HK-2 (cell line): ENCODE measurements around the gene ANAPC2.
"Not testable (repeated sequence)": the region's sequence is repeated elsewhere in the genome, so short reads cannot be mapped to it uniquely, and the experiment has no call there.

ENCODE experiments used
- DNase-seq: peaks from one replicate; pipeline ENCODE4 v3.0.0-alpha.2; 2018; ENCODE audit not compliant: unreplicated experiment

ANAPC2 gene

DNA sequence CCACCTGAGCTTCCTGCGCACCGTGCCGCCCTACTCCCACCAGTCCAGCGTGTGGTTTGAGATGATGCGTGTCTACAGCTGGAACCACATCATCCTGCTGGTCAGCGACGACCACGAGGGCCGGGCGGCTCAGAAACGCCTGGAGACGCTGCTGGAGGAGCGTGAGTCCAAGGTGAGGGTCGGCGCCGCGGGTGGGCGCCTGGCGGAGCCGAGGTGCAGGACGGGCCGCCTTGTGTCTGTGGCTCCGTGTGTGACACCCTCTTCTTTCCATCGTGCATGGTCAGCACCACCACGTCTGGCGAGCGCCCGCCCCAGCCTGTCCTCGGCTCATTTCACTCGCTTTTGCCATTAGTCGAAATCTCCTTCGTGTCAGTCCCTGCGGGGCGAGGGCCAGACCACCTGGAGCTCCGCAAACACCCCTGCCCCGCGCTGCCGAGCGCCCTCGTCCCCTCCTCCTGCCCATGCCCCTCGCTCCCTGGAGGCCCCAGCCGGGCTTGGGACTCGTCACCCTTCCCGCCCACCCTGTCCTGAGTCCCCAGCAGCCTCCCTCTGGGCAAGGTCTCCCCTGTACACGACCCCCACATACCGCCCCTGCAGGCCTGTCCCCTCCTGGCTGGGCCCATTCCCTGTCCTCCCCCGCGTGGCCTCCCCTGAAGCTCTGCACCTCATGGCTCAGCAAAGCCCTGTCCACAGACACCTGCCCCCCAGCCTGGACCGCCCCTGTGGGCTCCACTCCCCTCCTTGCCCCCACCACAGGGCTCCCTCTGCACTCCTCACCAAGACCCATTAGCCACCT, 42.4 kb downstream of the ANAPC2 start:
- no peak for DNase-seq

DNA sequence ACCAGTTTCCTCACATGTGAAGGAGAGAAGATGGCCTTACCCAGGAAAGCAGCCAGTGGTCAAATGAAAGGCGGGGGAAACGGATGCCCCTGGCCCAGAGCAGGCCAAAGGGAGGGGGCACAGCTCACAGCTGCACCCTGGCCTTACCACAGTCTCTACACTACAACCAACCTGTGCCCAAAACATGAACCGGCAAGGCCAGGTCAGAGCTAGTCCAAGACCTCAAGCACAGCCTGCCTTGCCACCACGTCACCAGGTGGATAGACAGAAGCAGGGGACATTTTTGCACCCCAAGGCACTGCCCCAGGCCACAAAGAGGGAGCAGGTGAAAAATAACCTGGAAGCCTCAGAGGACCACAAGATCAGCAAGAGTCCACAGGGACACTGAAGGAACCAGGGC, 44.9 kb downstream of the ANAPC2 start:
- DNase-seq = no peak

DNA sequence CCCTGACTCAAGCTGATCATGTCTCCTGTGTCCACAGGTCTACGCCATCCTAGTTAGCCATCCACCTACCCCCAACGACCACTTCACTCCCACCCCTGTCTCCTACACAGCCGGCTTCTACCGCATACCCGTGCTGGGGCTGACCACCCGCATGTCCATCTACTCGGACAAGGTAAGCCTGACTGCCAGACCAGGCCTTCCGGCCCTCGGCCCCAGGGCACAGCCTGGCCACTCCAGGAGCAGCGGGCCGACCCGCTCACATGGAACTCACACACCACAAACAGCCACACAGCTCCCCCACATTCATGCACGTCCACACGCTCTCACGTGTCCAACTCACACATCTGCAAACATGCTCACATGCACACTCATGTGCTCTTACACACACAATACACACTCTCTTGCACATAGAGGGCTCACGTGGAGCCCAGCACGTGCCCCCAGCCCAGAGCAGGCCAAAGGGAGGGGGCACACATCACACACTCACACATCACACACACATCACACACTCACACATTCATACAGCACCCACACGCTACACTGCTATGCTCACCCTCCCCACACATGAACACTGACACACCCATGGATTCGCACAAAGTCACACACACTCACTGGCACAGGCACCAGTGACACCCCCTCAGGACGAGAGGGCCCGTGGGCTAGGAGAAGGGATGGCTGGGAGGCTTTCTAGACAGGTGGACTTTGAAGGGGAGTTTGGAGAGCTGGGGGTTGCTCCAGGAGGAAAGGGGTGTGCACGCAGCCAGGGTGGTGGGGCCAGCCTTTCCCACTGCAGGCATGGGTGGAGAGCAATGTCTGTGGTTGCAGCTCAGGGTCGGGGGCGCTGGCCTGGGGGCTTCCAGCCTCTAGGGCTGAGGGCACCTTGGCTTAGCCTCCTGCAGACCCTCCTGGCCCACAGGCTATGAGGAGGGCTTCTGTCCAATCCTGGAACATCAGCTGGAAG, 46.1 kb downstream of the ANAPC2 start:
- no peak for DNase-seq

DNA sequence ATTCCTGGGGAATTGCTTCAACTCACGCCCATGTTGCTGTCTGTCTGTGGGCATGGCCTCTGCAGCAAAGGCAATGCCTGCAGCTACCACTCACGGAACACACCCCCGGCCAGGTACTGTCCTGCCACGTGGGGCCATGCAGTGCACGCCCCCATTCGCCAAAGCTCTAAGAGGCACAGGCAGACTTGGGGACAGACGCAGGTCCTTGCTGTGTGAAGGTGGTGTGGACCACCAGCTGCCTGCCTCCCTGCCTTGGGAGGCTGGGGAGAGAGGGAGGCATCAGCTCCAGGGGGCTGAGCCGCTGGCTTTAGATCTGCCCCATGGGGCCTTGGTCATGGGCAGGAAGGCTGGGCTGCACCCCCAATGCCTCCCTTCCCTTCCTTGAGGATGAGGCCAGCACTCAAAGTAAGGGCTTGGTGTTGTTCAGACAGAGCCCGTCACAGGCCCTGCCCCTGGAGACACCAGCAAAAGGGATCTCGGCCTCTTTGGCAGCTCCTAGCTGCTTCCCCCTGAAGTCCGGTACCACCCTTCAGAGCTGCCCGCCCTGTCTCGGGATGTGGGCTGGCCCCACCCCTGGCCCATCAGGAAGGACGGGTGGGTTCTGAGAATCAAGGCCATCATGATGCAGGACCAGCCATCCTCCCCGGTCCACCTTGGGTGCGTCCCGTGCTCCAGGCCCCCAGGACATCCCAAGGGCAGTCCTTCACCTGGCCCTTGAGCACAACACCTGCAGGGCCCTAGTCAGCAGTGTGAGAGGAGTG, 47.1 kb downstream of the ANAPC2 start:
- no peak for DNase-seq

DNA sequence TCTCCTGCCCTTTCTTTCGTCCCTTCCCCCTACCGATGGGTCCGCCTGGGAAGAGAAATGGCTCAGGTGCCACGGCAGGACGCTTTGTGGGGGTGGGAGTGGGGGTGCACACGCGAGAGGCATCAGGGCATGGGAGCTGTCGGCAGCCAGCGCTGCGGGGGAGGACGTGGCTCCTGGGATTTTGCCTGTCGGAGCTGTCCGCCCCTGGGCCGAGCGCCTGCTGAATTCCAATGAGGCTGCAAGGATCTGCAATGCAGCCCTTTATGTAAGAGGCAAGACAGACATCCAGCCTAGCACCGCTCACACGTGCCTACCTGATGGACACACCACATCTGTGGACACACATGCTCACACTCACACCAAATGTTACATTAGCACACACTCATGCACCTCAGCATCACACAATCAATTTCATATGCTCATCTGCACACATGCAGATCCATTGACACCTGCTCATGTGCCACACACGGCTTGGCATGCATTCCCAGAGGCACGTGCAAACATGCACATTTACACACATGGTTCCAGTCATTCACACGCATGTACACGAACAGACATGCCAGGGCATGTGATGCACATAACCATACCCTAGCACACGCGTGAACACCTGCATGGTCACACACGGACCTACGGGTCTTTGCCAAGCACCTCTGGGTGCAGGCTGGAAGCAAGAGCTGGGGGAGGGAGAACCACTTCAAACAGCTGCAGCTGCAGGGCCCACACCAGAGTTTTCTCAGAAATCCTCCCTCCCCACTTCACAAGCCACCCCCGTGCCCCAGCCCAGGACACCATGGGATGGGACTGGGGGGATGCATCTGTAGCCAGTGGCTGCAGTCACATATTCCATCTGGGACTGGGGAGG, 48.0 kb downstream of the ANAPC2 start:
- DNase-seq = no peak

DNA sequence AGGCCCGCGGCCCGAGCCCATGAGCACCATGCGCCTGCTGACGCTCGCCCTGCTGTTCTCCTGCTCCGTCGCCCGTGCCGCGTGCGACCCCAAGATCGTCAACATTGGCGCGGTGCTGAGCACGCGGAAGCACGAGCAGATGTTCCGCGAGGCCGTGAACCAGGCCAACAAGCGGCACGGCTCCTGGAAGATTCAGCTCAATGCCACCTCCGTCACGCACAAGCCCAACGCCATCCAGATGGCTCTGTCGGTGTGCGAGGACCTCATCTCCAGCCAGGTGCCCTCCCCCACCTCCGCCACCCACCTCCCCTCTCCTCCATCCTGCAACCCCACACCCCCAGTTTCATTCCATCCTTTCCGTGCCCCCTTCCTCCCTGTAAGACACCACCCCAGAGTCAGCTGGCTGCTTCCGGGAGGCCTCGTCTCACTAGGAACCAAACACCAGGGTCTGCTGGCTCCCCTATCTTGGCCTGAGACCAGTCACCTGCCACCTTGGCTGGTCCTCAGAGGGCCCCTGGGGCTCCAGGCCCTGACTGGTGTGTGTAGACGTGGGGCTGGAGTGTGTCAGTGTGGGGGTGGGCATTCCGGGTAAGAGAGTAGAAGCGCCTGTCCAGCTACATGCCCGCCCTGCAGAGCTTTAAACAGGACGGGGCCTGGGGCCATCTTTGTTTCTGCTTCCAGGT, 48.8 kb downstream of the ANAPC2 start:
- DNase-seq = no peak

DNA sequence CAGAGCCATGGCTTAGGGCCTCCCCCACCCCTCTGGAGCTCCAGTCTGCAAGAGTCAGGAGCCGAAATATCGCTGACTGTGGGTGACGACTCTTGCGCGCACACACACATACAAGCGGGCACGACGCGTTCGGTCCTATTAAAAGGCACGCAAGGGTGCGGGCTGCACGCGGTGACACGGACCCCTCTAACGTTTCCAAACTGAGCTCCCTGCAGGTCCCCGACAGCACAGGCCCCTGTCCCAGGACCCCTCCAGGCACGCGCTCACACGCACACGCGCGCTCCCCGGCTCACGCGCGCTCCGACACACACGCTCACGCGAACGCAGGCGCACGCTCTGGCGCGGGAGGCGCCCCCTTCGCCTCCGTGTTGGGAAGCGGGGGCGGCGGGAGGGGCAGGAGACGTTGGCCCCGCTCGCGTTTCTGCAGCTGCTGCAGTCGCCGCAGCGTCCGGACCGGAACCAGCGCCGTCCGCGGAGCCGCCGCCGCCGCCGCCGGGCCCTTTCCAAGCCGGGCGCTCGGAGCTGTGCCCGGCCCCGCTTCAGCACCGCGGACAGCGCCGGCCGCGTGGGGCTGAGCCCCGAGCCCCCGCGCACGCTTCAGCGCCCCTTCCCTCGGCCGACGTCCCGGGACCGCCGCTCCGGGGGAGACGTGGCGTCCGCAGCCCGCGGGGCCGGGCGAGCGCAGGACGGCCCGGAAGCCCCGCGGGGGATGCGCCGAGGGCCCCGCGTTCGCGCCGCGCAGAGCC, 49.5 kb downstream of the ANAPC2 start, which contains the start of gene GRIN1:
Gene GRIN1 (plus strand): TSS at position 433 of the 746 bp plus-strand sequence. CDS start 333 bp downstream, outside the sequence.
- no peak for DNase-seq

DNA sequence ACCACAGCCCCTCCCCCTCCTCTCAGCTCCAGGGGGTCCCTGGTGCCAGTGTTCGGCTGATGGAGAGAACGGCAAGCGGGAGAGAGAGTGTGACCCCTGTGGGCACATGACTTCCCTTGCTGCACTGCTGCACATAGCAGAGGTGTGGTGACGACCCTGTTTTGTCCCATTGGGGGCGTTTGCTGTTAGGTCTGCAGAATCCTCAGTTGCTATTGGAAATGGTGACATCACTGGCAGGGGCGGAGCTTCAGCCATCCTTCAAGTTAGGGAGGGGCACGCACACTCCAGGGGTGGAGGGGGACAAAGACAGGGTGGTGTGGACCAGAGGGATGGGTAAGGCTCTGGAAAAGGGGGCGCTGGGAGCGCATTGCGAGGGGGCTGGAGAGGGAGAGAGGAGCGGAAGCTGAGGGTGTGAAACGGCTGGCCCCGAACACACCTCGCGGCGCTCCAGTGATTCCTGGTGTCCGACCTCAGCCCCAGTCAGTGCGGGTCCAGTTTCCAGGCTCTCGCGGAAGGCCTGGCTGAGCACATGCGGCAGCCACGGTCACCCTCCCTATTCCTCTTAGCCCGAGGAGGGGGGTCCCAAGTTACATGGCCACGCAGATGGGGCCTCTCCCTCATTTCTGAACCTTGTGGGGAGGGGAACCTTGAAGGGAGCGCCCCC, 50.2 kb downstream of the ANAPC2 start:
- no peak for DNase-seq

DNA sequence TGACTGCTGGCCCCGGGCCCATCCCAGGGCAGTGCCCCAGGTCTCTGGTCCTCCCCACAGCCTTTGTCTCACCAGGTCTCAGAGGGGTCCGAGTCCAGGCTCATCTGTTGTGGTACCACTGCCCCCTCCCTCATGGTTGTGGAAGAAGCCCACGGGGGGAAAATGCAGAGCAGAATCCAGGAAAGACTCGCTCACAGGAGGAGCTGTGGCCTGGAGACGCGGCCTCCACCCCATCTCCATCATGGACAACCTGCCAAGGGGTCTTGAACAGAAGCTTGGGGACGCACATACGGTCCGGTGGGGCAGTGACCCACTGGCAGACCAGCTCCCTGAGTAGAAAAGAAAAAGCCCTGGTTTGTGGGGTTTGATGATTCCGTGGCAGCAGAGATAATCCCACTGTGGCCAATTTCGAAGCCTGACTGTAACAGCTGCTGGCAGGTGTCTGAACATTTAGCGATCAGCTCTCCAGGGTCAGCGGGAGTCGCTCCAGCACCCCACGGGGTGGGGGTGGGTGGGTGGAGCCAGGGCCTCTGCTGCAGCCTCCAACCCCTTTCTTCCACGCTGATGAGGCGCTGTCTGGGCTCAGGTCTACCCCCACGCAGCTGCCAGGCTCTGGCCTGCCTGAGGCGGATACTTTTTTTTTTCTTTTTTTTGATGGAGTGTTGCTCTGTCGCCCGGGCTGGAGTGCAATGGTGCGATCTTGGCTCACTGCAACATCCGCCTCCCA, 51.3 kb downstream of the ANAPC2 start:
- no peak for DNase-seq

DNA sequence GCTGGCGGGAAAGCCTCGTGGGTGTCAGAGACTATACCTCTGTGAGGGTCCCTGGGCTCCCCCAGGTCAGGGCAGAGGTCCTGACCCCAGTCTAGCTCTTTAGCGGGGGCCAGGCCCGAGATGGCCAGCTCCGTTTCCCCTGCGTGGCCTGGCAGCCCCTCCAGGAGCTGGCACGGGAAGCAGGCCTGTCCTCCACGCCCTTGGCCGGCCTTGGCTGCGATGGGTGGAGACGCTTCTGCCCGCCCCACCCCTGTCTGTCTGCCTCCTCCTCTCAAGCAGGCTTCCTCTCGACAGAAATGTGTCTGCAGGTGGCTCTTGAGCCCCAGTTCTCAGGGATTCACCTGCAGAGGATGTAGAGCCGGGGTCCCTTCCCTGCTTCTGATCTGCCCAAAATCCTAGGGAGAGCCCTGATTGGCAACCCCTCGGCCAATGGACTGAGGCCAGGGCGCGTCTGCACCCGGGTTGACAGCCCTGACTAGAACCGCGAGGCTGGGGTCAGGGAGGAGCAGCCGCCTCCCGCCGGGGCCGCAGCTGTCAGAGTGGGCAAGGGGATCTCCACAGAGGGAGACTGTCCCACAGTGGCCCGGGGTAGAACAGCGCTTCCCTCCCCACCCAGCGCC, 52.0 kb downstream of the ANAPC2 start:
- DNase-seq = no peak

DNA sequence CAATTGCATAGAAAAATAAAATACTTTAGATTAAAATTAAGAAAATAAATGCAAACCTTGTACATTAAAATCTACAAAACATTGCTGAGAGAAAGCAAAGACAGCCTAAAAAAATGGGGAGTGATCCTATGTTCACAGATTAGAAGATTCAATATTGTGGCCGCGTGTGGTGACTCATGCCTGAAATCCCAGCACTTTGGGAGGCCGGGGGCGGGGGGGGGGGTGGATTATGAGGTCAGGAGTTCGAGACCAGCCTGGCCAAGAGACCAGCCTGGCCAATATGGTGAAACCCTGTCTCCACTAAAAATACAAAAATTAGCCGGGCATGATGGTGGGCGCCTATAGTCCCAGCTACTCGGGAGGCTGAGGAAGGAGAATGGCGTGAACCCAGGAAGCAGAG, 53.2 kb downstream of the ANAPC2 start:
- not testable (repeated sequence) for DNase-seq

DNA sequence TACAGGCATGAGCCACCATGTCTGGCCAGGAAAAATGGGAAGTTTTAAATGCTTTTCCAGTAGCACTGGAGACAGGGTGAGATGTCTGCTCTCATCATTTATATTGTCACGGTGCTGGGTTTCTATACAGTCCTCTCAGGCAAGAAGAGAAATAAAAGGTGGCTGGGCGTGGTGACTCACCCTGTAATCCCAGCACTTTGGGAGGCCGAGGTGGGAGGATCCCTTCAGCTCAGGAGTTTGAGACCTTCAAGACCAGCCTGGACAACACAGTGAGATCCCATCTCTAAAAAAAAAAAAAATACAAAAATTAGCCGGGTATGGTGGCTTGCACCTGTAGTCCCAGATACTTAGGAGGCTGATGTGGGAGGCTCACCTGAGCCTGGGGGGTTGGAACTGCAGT, 54.2 kb downstream of the ANAPC2 start:
- no peak for DNase-seq

DNA sequence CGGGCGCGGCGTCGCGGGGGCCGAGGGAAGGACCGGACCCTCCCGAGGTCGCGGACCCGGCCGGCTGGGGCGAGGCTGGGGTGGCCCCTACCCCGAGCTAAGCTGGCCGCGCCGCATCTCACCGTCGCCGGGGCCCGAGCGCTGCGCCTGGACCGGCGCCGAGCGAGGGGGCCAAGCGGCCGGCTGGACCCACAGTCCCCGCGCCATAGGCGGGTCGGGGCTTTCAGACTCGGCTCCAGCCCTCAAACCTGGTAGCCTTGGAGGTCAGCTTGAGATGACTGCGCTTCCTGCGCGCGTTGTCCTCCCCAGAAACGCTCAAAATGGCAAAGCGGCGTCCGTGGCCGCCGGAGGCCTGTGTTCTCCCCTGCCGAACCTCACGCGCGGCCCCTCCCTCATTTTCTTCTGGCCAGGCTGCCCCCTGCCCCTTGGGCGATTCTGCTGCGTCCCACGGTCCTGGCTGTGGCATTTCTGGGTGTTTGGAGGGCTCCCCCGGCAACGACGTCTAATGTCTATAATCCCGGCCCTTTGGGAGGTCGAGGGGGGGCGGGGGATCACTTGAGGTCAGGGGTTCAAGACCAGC, 58.1 kb downstream of the ANAPC2 start:
- DNase-seq = peak; percentile 47

DNA sequence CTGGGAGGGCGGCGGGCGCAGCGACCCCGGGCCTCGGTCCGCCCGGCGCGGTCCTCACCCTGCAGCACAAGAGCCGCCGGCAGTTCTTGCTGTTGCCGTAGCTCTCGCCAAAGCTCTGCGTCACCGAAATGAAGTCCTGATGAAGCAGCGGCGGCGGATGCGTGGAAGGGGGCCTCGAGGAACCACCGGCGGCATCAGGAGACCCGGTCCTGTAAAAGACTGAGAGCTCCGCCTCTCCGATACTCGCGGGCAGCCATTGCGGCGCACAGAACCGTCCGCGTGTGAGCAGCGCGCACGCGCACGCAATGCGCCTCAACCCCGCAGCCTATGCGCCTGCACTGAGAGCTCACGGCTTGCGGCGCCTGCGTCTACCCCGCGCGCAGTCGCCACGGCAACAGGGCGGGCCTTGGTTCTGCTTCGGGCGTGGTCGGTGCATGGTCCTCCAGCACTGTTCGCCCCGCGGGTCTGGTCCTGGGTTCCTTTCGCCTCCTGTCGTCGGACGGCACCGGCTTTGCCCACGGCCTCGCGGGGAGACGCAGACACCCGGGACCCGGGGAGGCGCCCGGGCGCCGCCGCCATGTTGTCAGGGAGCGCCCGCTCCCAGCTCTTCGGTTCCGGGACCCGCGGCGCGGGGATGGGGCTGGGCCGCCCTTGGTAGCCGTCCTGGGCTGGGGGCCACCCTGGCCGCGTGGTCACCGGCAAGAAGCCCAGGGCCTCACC, 58.7 kb downstream of the ANAPC2 start:
- DNase-seq = peak; percentile 94

DNA sequence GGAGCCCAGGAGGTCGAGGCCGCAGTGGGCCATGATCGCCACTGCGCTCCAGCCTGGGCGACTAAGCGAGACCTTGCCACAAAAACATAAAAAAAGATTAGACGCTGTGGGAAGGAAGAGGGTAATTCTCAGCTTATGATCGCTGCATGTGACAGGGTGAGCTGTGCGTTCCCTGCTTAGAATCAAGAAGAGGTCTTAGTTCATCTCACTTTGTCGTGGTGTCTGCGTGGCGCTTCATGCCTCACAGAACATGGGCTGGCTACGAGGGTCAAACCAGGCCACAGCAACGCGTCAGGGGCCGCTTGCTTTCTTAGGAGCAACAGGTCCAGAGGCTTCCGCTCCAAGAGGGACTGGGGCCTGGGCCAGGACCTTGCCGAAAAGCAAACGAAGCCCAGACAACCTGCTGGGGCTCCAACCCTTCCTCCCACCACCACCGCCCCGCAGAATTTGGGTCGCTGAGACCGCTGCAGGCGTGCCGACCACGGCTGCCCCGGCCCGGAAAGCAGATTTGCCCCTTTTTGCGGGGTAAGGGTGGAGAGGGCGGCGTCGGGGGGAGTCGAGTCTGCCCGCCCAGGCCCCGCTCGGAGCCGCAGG, 59.4 kb downstream of the ANAPC2 start:
- DNase-seq = no peak

DNA sequence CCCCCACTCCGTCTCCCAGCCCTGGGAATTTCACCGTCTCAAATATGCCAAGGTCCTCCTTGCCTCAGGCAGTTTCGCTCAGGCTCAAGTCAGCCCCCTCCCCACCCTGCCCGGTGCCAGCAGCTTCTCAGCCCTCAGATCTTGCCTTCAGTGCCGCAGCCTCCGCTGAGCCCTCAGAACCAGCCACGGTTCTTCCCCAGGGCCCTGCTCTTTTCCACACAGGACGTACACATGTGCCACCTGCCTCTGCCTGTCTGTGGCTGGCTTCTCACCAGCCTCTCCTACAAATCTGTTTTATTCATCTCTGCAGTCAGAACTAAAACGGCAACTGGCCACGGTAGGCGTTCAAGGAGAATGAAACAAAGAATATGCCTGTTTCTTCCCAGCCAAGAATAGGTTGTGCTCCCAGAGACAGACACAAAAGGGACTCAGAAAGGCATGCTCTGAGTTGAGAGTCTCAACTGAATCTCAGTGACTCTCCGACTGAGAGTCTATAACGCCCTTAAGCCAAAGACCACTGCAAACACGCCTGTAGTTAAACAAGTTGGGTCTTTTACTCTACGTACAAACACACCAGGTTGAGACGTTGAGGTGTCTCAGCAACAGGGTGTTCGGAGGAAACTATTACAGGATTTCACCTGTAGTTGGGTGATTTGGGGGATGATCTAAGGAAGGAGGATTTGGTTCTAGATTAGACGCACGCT, 60.0 kb downstream of the ANAPC2 start:
- no peak for DNase-seq
